HEK293 (cell line): ENCODE measurements around the gene MALSU1.

ENCODE experiments used
- CTCF ChIP-seq: fragments of 450-650 bp; formaldehyde crosslinking; IDR thresholded peaks from 2 replicates; pipeline ENCODE4 v1.5.1; 2016; ENCODE audit warnings: missing biosample characterization, missing genetic modification characterization
- REPIN1 ChIP-seq: fragments of 450-650 bp; formaldehyde crosslinking; IDR thresholded peaks from 2 replicates; pipeline ENCODE4 v1.5.1; 2017; ENCODE audit warnings: missing biosample characterization, missing genetic modification characterization, low read depth
- SALL2 ChIP-seq: fragments of 450-650 bp; formaldehyde crosslinking; IDR thresholded peaks from 2 replicates; pipeline ENCODE4 v1.5.0; 2017; ENCODE audit warnings: missing biosample characterization, mild to moderate bottlenecking, missing genetic modification characterization, borderline replicate concordance
- ZBTB48 ChIP-seq: fragments of 450-650 bp; formaldehyde crosslinking; IDR thresholded peaks from 2 replicates; pipeline ENCODE4 v1.5.1; 2016; ENCODE audit warnings: missing biosample characterization, missing genetic modification characterization
- ZNF274 ChIP-seq, 2 experiments: fragments of 200-500 bp in 1 of 2; fragments of 450-650 bp in 1 of 2; sonication (Bioruptor generic) in 1 of 2; formaldehyde crosslinking in 1 of 2; IDR thresholded peaks; 2 replicates each; pipeline versions ENCODE4 v1.5.1 to v1.6.1; 2014 to 2016; ENCODE audit warnings: borderline replicate concordance in 1 of 2, inconsistent platforms in 1 of 2, low read length in 1 of 2, missing biosample characterization in 1 of 2, missing genetic modification characterization in 1 of 2
- ZNF600 ChIP-seq: fragments of 450-650 bp; formaldehyde crosslinking; IDR thresholded peaks from 2 replicates; pipeline ENCODE4 v1.5.1; 2016; ENCODE audit warnings: missing biosample characterization, missing genetic modification characterization
- TF ChIP-seq, protein P1 (sequence below): fragments of 450-650 bp; formaldehyde crosslinking; IDR thresholded peaks from 2 replicates; pipeline ENCODE4 v1.5.1; 2016; ENCODE audit warnings: missing biosample characterization, missing genetic modification characterization

DNA sequence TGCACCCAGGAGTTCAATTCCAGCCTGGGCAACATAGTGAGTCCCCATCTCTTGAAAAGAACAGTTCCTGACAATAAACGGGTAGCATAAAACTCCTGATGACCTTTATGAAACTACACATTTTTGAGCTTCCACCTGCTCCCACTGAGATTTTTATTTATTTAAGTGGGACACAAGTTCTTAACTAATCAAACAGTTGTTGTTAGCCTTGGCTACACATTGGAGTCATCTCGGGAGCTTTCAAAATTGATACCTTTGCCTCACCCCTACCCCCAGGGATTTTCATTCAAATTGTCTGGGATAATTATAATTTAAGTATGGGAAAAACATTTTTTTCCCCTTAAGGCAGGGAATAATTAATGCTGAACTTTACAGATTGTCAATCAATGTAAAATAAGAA lies 39.3 kb downstream of the MALSU1 start:
- TF ChIP-seq ZNF600 (tag by site-specific recombination) (no peak), CTCF (no peak), SALL2 (tag by site-specific recombination) (no peak), ZNF274 (IDR thresholded peaks at IDR 0.05; ENCODE audit: low read length) (no peak), ZNF274 (tag by site-specific recombination; IDR thresholded peaks at IDR 0.05; ENCODE audit: borderline replicate concordance) (no peak), REPIN1 (tag by site-specific recombination) (no peak), ZBTB48 (tag by site-specific recombination) (no peak)
- TF ChIP-seq, protein P1, sequence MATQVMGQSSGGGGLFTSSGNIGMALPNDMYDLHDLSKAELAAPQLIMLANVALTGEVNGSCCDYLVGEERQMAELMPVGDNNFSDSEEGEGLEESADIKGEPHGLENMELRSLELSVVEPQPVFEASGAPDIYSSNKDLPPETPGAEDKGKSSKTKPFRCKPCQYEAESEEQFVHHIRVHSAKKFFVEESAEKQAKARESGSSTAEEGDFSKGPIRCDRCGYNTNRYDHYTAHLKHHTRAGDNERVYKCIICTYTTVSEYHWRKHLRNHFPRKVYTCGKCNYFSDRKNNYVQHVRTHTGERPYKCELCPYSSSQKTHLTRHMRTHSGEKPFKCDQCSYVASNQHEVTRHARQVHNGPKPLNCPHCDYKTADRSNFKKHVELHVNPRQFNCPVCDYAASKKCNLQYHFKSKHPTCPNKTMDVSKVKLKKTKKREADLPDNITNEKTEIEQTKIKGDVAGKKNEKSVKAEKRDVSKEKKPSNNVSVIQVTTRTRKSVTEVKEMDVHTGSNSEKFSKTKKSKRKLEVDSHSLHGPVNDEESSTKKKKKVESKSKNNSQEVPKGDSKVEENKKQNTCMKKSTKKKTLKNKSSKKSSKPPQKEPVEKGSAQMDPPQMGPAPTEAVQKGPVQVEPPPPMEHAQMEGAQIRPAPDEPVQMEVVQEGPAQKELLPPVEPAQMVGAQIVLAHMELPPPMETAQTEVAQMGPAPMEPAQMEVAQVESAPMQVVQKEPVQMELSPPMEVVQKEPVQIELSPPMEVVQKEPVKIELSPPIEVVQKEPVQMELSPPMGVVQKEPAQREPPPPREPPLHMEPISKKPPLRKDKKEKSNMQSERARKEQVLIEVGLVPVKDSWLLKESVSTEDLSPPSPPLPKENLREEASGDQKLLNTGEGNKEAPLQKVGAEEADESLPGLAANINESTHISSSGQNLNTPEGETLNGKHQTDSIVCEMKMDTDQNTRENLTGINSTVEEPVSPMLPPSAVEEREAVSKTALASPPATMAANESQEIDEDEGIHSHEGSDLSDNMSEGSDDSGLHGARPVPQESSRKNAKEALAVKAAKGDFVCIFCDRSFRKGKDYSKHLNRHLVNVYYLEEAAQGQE (tag by site-specific recombination): no peak
